ENCODE data around the gene CMSS1.

Gene CMSS1

DNA sequence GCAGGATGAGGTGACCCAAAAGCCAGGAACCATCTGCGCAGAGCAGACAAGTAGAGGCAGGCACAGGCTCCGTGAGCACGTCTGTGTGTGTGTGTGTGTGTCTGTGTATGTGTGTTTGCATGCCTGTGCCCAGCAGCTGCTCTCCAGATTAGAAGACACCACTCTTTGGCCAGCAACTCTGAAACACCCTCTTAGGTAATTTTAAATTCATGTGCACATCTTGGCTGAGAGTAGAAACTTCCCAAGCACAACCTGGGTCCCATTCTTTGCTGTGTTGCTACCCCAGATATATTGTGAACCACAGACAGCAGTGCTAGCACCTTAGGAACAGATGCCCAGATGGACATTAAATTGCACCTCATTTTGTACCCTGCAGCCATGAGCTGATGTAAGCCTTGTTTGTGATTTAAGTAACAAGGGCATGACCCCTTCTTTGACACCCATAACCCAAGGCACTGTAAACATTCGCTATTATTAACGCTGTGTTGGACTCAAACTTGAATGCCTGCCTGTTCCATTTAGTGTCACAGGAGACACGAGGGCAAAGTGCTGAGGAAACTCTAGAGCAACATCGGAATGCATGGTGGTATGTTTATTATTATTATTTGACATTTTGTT lies 296.9 kb downstream of the CMSS1 start, which contains the start of gene FILIP1L:
Gene FILIP1L, minus strand, starts transcription at position 89 of the 618 bp plus-strand sequence.
- no peak for DNase-seq

DNA sequence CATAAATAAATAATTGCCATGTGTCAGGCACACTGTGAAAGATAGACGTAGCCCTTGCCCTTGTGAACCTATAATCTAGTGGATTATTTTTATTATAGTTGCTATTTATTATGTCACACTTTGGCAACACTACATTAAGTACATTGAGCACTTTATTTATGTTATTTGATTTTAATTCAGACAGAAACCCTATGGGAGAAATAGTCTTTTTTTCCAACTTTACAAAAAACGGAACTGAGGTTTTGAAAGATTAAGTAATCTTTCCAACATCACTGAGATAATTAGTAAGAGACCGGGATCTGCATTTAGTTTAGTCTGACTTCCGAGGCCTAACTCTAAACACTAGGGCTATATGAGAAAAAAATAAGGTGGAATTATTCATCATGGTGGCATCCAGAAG lies 299.4 kb downstream of the CMSS1 start:
- no peak for DNase-seq

- DNase-seq = no peak
Observed at GRCh38 chr3:100120012-100120411, 302.4 kb downstream of the CMSS1 start.

GRCh38 chr3:100120693-100121092 lies 303.0 kb downstream of the CMSS1 start:
- DNase-seq = no peak

GRCh38 chr3:100122321-100122720 lies 304.7 kb downstream of the CMSS1 start:
- no peak for DNase-seq

DNA sequence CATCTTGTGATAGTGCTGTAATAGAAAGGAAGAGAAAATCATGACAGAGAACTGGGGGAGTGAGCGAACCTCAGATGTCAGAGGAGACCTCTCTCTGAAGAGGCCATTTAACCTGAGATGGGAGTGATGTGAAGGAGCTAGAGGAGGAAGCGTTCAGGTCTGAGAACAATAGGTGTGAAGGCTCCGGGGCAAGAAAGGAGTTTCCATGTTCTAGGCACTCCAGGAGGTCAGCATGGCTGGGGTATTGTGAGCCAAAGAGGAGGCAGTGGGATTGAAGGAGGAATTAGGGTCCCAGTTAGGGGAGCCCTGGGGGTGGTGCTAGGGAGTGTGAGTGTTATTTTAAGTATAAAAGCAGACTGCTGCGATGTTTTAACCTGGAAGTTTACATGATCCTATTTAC lies 305.4 kb downstream of the CMSS1 start:
- DNase-seq = no peak

DNA sequence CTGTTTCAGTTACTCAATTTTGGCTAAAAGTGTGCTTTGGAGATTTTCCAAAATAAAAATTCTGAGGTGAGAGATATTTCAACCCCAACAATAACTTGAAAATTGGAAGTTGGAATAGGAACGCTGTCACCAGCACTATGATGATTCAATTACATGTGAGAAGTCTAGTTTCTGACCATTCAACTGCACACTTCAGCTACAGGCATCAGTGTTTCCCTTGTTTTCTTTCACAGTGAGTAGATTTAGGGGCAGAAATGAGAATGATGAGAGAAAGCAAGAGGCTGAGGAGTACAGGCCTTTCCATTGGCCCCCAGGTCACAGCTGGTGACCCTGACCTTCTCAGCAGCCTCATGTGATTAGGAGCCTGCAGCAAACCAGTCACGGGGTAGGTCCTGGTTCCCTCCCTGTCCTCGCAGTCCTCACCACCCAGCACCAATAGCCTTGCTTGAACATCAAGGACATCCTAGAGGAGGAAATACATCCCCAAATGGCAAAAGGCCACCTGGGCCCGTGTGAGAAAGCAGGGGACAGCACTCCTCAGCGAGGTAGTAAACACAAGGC lies 306.6 kb downstream of the CMSS1 start:
- DNase-seq = no peak

DNA sequence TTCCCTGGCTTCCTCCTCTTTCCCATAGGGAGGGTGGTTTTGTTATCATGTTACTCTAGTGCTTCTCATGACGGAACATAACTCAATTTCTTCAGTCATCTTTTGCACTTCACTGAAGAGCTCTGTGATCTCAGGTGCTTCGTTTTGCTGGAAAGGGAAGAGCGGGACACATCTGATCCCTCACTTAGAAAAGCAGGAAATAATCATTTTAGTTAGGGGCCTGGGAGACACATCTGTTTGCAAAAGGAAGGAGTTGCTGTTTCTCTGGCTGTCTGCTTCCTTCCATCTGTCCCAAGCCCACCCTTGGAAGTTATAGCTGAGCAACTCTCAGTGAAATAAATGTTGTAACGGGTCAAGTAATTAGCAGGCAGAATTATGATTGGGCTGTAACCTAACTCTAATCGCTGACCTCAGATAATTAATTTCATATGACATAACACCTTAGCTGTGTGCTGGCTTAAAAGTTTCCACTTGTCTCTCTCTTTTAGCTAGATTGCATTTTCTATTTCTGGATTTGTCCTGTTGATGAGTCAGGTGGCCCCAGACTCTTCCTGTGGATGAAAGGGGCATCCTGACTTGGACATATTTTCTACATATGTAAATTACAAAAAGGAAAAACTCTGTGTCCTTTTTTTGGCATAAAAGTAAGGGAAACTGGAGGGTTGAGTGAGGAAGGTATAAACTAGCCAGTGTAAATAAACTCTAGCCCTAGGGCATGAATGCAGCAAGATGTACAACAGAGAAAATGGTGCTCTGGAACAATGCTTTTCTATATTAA lies 307.7 kb downstream of the CMSS1 start:
- no peak for DNase-seq

DNA sequence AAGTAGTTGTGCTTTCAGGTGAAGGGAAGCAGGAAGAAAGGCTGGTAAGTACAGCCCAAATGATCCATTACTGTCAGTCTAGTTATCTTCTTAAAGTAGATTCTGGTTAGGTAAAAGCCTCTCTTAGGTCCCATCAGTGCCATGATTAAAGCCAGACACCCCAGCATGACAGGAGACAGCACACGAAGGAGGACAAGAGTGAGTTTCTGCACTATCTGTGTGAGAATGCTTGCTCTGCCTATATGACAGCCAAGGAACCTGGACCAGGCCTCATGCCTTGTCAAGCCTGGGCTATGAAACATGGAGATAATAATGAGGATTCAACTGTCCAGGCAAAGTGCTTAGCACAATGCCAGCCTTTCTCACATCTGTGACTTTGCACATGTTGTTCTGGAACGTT lies 310.1 kb downstream of the CMSS1 start:
- DNase-seq = no peak

GRCh38 chr3:100128565-100128964 lies 310.9 kb downstream of the CMSS1 start:
- DNase-seq = no peak

DNA sequence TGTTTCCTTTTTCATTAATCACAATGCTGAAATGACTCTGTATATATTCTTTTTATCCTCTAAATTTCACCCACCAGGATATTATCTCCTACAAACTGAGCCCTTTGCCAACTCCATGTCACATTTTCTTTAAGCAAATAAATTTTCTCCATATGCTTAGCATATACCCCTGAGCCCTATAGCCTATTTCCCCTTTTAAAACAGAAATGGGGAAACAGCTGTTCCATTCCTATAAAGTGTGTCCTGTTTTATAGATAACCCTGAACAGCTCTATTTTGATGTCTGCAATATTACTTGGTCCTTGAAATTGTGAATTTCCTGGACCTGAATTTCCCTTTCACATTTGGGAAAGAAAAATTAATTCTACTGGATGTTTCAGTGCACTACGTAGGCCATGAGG lies 312.3 kb downstream of the CMSS1 start:
- no peak for DNase-seq

GRCh38 chr3:100131241-100131640 lies 313.6 kb downstream of the CMSS1 start:
- no peak for DNase-seq

DNA sequence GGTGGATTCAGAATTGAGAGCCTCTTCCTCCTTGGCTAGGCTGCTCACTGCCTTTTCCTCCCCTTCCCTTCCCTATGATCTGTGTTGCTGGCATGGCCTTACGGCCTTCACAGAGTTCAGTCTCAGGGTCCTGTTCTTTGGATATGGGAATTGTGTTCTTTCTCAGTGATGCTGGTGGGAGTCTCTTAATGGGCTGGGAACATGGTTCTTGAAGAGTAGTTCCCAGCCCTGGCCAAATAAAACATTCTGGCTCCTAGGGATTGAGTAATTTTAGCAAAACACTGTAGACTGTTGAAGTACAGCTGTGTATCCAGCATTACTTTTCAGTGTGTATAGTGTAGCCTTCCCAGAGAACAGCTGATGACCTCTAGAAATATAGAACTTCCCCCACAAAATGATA lies 319.3 kb downstream of the CMSS1 start:
- DNase-seq = no peak

DNA sequence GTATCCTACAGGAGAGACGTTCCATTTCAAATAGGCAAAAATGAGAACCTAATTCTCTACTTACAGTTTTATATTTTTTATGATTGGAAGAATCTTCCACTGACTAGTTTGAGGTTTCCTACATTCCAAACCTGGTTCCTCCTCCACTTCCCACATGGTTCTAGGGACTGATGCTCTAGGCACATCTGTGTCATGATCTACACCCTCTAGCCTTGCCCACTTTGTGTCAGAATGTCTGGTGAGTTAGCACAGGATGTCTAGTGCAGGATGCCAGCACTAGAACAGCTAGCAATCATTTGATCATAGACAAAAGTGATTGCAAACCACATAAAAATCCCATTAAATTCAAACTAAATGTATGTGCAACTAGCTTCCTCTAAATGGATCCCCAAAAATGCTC lies 323.3 kb downstream of the CMSS1 start:
- no peak for DNase-seq

- no peak for DNase-seq
Observed at GRCh38 chr3:100141586-100141985, 323.9 kb downstream of the CMSS1 start.

DNA sequence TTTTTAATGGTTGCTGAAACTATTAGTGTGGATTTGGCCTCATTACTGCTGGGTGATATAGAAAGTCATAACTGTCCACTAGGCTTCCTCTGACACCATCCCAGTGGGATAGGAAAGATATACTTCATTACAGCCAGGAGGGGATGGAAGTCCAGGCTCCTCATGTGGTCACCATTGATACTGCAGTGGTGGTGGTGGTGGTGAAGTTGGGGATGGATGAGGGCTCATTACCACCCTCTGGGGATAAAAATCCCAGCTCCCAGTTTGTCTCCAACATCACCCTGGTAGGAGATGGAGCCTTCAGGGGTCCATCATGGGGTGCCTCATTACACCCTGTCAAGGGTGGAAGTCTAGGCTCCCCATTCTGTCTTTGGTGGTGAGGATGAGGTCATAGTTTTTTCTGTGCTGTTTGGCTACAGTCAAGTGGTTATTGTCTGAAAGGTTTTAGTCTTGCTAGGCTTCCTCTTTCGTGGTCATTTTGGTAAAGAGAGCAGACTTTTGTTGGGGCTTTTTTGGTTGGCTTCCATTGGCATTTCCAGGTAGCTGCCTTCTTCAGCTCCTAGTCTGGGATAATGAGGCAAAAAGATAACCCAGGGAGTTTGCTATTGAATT lies 326.7 kb downstream of the CMSS1 start:
- no peak for DNase-seq

DNA sequence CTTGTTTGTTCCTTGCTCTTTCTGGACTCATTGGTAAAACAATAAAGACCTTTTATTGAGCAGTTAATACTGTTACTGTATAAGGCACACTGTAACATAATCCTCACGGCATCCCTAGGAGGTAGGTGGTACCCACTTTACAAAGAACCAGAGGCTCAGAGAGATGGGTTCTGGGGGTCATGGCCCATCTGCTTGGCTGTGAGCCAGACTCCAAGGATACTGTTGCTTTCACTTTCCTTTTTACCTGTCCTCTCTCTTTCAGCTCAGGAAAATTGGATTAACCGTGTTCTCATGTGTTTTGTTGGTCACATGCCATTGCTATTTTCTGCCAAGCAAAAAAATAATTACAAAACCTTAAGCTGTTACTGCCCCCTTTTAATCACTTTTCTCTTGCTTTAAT lies 331.5 kb downstream of the CMSS1 start:
- DNase-seq = no peak

DNA sequence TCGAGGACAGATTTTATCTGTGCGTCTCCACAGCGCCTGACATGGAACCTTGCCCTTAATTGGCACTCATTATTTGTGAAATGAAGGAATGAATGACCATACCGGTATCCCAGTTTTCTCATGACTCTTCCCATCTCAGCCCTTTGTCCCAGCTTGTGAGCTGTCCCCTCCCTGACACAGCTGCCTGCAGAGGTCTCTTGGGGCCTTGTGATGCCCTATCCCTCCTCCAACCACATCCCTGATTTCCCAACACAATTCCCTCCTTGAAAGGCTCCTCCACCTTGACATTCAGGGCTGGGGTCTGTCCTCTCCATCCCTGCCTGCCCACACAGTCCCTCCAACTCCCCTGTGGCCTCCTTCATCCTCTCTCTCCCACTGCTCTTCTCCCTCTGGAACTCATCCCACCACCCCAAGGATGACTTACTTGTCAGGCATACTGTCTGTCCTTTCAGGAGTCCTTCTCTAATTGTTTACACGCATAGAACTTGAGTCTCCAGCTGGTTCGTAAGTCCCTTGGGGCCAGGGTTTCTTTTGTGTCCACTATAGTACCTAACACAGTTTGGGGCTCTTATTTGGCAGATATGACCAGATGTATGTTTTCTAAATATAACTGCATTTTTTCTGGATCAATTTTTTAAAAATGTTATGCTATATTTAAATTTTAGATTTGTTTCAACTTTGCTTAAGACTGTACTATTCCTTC lies 332.2 kb downstream of the CMSS1 start:
- DNase-seq = no peak

DNA sequence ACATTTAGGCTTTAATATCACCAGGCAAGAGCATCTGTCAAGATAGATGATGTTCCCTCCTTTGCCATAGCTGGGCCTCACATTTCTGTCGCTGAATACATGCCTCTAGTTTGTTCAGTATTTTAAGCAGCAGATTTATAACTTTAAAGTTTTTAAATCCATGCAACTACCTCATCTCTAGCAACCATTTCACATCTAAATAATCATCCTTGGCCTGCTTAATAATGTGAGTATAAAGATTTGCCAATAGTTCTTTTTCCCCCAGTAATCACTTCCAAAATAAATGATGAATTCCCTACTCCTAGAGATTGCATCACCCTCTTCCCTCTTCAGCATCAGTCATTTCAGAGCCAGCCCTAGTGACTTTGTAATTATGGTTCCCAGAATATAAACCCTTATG lies 332.8 kb downstream of the CMSS1 start:
- DNase-seq = no peak

GRCh38 chr3:100151024-100151707 lies 333.5 kb downstream of the CMSS1 start:
- no peak for DNase-seq

GRCh38 chr3:100154171-100154570 lies 336.5 kb downstream of the CMSS1 start:
- no peak for DNase-seq

DNA sequence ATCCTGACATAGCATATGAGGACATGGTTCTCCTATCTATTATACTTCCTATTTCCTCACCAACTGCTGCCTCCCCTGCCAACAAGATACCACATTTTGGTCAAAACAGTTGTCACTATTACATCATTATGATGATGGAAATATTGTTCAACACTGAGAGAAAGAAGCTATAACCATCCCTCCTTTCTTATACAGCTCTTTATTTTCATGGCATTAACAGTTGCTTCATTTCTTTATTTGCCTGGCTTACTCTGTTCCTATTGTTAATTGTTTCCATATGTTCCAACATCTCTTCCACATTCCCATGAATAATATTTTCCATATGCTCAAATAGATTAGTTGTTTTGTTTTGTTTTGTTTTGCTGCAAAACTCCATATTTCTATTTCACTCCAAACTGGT lies 337.5 kb downstream of the CMSS1 start:
- no peak for DNase-seq

- DNase-seq = no peak
Observed at GRCh38 chr3:100155590-100155989, 337.9 kb downstream of the CMSS1 start.
